RWPE1 (cell line): Measurements from ENCODE around the gene EYS.
"Not testable (repeated sequence)": the region's sequence is repeated elsewhere in the genome, so short reads cannot be mapped to it uniquely, and the experiment has no call there.

Experiments
- CTCF ChIA-PET: fragments of 350-600 bp; sonication (Branson Sonifier 250); formaldehyde crosslinking; extraction: SDS; loops from one replicate; lab custom pipeline; 2021; lab: Yijun Ruan, JAX
- POLR2A ChIA-PET: fragments of 400-600 bp; formaldehyde crosslinking; extraction: SDS; loops from one replicate; lab custom pipeline; 2020; ENCODE audit warnings: antibody characterized with exemption; ENCODE audit not compliant: low non-redundant PET; lab: Yijun Ruan, JAX
- DNase-seq: peaks from one replicate; pipeline ENCODE4 v3.0.0; 2012; ENCODE audit warnings: low spot score
- H3K27ac ChIP-seq: fragments of 450-650 bp; 2 replicates; pipeline ENCODE4 v1.5.1; 2017
- TF ChIP-seq, protein P1 (sequence below): fragments of 450-650 bp; conservative IDR thresholded peaks from 2 replicates; pipeline ENCODE4 v1.5.1; 2017; ENCODE audit warnings: low read depth, mild to moderate bottlenecking

The EYS gene

DNA sequence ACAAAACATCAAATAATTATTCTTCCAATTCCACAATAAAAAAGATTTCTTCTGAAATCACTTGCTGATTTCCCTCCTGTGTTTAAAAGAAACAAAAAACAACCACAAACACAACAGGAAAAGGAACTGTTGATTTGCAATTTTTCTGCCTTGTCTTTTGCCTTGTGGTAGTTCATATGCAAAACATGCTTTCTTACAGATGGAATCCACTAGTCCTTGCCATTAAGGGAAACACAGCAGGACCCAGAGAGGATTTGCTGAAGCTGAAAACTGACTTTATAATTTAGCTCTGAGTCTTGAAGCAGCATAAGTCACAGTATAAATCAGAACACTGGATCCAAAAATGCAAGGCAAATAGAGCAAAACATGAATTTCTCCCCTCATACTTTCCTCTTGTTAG is 1742.7 kb downstream of the EYS start:
- TF ChIP-seq, protein P1, sequence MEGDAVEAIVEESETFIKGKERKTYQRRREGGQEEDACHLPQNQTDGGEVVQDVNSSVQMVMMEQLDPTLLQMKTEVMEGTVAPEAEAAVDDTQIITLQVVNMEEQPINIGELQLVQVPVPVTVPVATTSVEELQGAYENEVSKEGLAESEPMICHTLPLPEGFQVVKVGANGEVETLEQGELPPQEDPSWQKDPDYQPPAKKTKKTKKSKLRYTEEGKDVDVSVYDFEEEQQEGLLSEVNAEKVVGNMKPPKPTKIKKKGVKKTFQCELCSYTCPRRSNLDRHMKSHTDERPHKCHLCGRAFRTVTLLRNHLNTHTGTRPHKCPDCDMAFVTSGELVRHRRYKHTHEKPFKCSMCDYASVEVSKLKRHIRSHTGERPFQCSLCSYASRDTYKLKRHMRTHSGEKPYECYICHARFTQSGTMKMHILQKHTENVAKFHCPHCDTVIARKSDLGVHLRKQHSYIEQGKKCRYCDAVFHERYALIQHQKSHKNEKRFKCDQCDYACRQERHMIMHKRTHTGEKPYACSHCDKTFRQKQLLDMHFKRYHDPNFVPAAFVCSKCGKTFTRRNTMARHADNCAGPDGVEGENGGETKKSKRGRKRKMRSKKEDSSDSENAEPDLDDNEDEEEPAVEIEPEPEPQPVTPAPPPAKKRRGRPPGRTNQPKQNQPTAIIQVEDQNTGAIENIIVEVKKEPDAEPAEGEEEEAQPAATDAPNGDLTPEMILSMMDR, result no peak
- no peak overlapping the region for H3K27ac ChIP-seq
- POLR2A ChIA-PET, result no interaction called here
- DNase-seq, result no peak
- CTCF ChIA-PET, result no interaction called here

DNA sequence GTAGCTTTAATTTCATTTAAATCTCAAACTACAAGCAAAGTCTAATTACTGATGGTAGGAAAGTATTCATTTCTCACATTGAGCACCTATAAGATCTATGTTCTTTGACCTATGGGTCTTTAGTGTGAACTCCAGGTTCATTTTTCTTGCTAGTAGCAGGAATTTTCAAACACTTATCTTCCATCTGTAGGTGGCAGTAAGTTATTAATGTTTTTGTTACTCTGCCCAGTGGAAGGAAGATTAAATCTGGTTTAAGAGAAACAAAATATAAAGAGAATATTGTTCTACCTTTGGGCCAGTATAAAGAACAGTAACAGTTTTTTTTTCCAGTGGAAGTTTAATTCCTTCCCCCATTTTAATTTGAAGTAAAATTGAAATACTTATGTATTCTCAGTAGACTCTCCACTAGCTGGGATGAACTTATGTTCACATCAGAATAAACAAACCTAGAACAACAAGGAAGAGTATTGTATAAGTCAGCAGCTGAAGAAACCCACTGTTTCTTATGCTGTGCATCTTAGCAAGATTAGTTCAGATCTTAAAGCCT is 1743.2 kb downstream of the EYS start:
- no peak overlapping the region for H3K27ac ChIP-seq
- POLR2A ChIA-PET, result no interaction called here
- DNase-seq, result no peak
- CTCF ChIA-PET, result interaction anchor here (0.7 kb wide), 1 partner anchor 15 kb away, joined by 5 read pairs; no protein-coding TSS in a partner anchor
- TF ChIP-seq, protein P1, result no peak

DNA sequence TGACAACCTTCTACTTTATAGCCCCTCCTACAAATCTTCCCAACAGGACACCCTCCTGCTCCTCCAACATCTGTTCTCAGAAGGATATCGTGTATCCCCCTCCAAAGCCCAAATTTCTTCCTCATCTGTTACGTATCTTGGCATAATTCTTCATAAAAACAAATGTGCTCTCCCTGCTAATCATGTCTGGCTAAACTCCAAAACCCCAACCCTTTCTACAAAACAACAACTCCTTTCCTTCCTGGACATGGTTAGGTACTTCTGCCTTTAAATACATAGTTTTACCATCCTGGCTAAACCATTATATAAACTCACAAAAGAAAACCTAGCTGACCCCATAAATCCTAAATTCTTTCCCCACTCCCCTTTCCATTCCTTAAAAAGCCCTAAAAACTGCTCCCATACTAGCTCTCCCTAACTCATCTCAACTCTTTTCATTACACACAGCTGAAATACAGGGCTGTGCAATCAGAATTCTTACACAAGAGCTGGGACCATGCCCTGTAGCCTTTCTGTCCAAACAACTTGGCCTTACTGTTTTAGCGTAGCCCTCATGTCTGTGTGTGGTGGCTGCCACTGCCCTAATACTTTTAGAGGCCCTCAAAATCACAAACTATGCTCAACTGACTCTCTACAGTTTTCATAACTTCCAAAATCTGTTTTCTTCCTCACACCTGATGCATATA is 1753.5 kb downstream of the EYS start:
- POLR2A ChIA-PET, H3K27ac ChIP-seq, DNase-seq, CTCF ChIA-PET: not testable (repeated sequence)

DNA sequence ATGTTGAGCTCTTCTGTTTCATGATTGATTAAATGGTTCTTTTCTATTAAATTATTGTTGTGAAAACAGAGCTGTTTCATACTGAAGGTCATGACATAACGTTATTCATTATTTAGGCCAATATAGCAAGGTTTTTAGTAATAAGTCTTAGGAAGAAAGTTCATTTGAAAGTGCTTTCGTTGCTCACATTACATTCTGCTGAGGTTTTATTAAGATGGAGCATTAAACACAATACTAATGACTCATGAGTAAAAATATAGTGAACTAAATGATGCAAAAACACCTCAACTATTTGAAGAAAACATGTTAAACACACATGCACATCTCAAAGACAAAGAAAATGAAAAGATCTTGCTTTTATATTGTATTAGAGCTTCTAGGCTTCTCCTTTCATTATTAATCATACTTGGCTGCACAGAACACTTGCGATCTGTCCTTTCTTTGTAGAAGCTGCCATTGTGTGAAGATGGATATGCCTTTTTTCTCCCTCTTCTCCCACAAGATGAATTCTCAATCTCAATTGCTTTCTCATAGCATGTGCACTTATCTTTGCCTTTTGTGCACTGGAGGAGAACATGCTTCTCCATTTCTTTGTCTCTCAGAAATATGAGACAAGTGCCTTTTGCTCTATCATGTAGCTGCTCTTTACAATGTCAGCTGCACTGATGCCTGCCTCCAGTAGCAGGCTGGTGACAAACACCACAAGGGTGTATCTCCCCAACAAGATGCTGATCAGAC is 1759.1 kb downstream of the EYS start:
- POLR2A ChIA-PET, result no interaction called here
- TF ChIP-seq, protein P1, result no peak

DNA sequence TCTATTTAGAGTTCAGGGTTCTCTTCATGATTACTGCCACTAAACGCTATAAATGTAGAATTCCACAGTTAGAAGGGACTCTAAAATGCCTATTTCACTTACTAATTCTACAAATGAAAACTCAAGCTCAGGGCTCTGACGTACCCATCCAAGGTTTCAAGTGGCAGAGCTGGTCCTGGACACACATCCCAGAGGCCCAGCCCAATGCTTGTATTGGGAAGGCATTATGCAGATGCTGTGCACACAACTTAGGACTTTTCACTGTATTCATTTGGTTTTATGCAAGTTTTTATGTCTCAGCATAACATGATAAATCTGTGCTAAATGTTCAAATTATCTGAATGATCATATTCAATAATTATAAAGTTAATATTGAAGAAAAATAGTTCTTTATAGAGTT is 1761.0 kb downstream of the EYS start:
- ChIA-PET POLR2A (no interaction called here), CTCF (interaction anchor here (0.6 kb wide), 1 partner anchor 16 kb away, joined by 3 read pairs; no protein-coding TSS in a partner anchor)
- H3K27ac ChIP-seq, result no peak overlapping the region
- DNase-seq, result no peak
- TF ChIP-seq, protein P1, result no peak

More for the DNA sequence above, 1759.1 kb downstream of the EYS start:
- CTCF ChIA-PET, result interaction anchor here (1.1 kb wide), 1 partner anchor 336 kb away, joined by 4 read pairs; no protein-coding TSS in a partner anchor
- DNase-seq, result no peak
- H3K27ac ChIP-seq, result no peak overlapping the region

DNA sequence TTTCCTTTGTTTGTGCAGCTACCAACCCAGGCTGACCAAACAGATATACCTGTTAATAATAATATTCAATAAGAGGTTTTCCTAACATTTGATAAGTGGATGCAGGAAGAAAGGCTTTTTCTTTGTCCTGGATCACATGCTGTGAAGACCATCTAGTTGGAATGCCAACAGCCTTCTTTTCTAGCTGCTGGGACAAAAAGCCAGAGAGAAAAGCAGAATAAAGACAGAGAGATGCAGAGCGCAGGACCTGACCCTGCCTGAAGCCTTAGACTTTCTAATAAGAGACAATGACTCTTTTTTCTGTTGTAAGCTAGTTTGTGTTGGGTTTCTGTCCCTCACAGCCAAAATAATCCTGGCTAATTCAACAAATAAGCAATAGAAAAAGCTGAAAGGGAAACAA is 1763.2 kb downstream of the EYS start:
- no peak for DNase-seq
- TF ChIP-seq, protein P1, result no peak
- CTCF ChIA-PET, result no interaction called here
- H3K27ac ChIP-seq, result no peak overlapping the region
- POLR2A ChIA-PET, result no interaction called here
